Posterior vena cava (tissue), 2 donors: Measurements from ENCODE around the gene LETM1. TPM values are rescaled to one million over a fixed set of nuclear protein-coding genes. Genes with fewer than 3 reads are reported as not detected.

Experiments used
- DNase-seq: peaks from one replicate; pipeline ENCODE4 v3.0.0-alpha.2; 2020; ENCODE audit warnings: low spot score
- intact Hi-C, 2 donors: fragments of 100-400 bp; cut with DNase I; formaldehyde crosslinking; loops; one replicate each; pipeline versions ENCODE4 v1.14.1 to v1.14.2; 2022 to 2023
- total RNA-seq, 2 donors: library from RNA; stranded (reverse); fragmentation: NEBNext Ultra II Directional; extraction: Animal tissue kit (Norgen Biotek cat#: 25700); gene quantifications; one replicate each; pipeline ENCODE4 v1.2.1, GENCODE V29; 2021
- donor health status: DM: yes; HTN: yes; CAD: no.
- donor health status: DM: yes; HTN: yes; CAD: no.

The LETM1 gene
- total RNA-seq, 2 donors from 2014 or later = 22.0 to 25.7 TPM

DNA sequence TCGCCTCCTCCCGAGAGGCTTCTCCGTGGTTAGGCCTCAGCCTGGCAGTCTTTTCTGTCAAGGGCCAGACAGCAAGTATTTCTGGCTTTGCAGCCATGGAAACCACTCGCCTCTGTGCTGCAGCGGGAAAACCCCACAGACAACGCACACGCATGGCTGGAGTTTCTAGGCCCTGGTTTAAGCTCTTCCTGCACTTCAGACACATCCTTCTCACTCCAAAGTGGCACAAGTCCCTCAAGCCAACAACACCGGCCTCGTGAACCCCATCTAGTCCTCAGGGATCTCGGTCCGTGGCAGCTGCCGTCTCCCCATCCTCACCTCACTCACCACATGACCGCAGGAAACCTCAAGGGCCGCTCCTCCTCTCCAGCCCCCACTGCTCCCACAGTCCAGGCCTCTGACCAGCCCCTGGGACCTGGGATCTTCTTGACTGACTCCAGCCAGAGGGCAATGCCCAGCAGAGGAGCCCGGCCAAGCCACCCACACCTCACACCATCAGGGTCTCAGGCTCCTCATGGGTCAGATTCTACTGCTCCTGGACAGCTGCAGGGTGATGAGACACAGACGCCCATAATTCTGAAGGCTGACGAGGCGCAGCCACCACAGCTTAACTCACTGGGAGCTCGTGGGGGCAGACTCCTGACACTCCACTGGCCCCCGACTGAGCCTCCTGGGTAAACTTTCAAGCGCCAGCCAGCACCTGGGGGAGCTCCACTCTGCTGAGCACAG lies 21.7 kb downstream of the LETM1 start:
- intact Hi-C loops = no loop called here
- DNase-seq = peak; percentile 70

DNA sequence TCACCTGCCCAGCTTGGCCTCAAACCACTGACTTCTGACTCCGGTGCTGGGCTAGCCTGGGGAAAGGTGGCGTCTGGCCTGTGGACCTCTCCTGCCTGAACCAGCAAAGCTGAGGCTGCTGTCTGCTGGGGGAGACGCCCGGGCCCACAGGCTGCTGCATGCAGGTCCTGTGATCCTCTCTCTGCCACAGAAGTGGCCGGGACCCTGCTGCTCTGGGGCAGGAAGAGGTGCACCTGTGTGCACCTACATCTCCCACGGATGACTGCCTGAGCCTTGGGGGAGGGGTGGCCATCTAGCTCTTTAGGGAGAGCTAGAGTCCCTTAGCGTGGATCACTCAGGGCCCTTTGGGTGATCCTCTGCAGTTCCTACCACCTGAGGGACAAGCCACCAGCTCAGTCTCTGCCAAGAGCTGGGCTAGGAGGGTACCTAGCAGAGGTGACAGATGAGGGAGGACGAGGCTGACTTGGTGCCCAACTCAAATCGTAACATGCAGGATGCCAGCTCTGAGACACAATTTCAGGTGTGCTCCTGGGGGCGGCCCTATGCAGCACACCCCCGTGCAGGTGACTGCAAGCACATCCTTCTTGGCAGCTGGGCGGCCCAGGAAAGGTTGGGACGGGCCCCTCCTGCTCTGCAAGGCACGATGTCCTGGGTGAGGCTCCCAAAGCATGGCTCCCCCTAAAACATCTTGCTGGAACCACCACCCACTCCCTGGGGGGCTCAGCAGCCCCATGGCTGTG lies 22.5 kb downstream of the LETM1 start:
- peak; percentile 72 for DNase-seq
- intact Hi-C loops = no loop called here

DNA sequence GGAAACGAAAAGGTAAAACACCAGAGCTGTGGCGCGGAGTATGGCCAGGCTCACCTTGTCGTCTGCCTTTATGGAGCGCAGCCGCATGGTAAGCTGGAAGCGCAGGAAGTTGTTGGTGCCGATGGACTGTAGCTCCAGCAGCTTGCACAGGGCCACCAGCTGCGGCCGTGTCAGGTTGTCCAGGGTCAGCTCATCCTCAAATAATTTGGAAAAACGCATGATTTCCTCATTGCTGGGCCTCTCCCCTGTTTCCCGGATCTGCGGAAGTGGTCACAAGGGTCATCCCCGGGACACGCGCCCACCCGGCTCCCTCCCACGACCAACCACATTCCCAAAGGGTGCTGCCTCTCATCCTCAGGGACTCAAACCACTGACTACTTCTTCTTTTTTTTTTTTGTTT lies 23.3 kb downstream of the LETM1 start:
- peak; percentile 72 for DNase-seq
- intact Hi-C loops = no loop called here

DNA sequence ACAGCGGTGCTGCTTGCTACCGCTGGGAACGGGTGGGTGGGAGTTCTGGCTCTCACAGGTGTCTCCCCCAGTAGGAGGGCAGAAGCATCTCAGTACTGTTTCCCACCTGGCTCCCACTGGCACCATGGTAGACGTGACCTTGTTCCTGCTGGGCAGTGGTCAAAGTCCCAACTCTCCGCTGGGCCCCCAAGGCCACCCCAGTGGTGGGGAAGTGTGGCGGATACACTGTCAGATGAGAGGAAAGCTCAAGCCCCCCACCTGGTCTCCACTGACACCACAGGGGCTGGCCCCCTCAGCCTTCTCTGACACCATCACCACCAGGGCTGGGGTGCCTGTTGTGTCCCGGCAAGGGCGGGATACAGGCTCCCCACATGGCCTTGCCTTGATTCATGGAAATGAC lies 24.6 kb downstream of the LETM1 start:
- DNase-seq = no peak
- intact Hi-C loops = no loop called here

DNA sequence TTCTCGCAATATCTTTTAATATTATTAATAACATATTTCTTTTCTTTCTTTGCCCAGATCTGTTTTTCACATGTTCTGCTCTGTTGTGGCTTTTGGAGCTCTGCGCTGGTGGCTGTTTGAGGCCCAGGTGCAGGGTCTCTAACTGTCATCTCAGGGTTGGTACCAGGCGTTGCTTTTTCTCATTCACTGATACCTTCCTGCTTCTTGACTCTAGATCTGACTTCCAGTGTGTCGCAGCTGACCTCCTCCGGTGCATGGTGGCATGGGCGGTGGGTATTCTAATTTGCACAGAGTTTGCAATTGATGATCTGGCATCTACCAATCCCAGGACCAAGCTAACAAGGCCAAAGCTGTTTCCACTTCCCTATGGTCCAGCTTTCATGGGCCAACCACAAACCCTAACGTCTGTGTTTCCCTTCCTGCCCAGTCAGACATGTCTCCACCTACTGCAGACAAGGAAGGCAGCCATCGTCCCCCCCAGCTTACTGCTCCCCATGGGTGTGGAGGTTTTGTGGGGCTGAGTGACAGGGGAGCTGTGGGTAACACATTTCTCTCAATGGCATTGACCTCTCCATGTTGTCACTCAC lies 25.2 kb downstream of the LETM1 start:
- DNase-seq = no peak
- intact Hi-C loops = no loop called here

DNA sequence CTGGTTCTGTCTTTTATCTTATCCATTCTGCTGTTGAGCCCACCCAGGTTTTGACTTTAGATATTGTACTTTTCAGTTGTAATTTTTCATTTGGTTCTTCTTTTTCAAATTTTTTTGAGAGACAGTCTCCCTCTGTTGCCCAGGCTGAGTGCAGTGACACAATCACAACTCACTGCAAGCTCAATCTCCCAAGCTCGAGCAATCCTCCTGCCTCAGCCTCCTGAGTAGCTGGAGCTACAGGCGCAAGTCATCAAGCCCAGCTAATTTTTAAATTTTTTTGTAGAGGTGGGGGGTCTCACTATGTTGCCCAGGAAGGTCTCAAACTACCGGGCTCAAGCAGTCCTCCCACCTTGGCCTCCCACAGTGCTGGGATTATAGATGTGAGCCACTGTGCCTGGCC lies 25.7 kb downstream of the LETM1 start:
- no peak for DNase-seq
- intact Hi-C loops = no loop called here

DNA sequence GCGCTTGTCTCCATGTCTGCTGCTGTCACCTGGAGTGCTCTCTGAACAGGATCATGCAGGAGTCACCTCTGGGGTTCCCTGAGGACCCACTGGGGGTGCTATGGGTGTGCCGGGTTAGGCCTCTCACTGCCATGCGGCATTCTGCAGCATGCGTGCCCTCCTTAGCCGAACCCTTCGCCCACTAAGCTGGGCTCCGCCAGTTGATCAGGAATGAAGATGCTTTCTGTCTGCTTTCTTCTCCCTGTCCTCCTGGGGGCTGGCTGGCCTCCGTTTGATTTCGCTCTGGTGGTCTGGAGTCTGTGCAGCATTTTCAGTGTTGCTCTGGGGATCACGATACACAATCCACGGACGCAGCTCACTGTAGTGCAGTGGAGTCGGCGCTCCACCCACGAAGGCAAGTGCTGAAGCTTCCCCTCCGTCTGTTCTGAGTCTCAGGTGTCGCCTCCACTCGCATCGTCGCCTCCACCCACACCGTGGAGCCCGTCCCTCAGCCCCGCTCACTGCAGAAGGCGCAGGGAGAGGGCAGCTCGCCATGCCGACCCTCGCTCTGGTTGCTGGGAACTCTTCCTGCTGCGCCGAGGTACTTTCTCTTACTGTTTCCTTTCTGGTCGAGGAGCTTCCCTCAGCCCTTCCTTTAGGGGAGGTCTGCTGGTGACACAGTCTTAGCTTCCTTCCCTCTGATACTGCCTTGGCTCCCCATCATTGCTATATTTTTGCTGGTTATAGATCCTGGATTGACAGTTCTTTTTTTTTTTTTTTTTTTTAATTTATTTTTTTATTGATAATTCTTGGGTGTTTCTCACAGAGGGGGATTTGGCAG lies 29.2 kb downstream of the LETM1 start:
- peak; percentile 76 for DNase-seq
- intact Hi-C loops = no loop called here

DNA sequence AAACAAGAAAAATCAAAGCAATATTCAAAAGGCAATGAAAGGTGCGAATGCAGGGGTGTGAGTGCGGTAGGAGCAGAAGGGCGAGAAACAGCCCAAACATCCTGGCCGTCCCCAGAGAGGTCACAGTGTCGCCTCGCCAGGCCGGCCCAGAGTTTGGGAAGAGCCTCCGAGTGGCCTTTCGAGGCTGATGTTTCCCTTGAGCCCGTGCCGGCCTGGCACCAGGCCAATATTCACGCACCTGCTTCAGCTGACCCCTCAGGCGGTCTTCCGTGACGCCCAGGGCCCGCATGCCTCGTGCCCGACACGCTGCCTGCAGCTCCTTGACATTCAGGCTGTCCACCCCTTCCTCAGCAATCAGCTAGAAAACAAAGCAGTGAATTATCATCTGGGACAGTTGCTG lies 30.6 kb downstream of the LETM1 start:
- DNase-seq = no peak
- intact Hi-C loops = no loop called here

DNA sequence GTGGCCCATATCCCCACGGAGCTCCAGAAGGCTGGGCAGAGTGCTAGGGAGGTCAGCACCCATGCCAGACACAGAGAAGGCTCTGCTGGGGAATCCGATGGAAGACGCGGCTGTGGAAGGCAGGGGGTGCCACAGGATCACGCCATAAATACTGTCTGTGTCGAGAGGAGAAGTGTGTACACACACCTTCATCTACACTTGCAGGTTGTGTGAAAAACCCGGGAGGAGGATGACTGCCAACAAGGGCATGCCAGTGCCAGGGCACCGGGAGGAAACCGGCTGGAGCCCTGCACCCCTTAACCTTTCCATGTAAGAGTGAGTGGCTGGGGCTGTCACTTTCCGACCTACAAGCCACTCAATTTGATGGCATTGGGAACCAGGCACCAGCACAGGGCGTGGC lies 31.2 kb downstream of the LETM1 start:
- intact Hi-C loops = no loop called here

DNA sequence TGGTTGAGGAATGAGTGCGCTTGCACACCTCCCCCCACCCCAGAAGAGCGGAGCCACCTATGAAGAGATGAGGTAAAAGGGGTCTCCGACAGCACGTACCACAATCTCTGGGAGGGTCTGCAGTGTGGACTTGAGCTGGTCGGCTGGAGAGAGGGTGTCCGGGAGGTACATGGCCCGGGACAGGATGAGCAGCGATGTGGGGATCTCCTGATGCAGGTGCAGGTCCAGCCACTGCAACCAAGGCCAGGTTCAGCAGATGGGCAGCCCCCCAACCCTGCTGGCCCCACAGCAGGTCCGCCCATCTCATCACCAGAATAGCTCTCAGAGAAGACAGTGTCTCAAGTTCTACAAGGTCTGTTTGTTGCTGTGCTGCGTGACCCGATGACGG lies 32.4 kb downstream of the LETM1 start:
- intact Hi-C loops = no loop called here
- DNase-seq = no peak

More for the DNA sequence above, 31.2 kb downstream of the LETM1 start:
- no peak for DNase-seq

DNA sequence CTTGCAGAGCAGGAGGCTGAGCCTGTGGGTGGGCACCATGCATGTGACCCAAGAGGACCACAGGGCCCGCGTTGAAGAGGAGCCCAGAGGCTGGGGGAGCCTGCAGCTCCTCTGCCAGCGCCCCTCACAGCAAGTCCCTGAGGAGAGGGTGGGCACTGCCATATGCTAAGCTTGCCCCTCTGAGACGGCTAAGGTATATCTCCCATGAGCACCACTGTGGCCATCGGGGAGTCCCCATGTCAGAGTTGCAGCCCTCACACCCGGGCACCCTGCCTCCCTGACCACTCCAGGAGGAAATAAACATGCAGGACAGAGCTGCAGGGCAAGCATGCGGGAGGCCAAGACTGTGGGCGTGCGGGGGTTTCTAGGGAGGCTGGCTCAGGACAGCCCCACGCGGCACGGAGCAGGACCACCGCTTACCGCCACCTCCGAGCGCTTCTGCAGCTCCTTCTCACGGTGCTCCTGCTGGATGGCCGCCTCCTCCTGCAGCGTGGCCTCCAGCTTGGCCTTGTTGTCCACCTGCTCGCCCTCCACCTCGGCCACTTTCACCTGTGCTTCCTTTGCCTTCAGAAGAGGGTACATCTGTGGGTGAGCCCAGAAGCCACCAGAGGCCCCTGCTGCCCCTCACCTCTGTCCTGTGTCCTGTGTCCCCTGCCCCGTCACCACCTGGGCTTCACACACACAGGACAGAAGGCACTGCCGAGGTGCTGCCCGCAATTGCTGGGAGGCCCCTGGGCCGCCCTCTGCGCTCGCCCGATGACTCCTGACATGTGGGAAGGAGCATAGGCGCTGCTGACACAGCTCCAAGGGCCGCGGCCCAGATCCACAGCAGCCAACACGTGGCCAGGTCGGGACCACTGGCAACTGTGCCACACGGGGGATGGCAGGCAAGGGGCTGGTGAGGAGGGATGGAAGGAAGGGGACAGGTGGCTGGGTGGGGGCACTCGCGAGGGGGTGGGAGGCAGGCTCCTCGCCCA lies 33.1 kb downstream of the LETM1 start:
- intact Hi-C loops = no loop called here
- no peak for DNase-seq

DNA sequence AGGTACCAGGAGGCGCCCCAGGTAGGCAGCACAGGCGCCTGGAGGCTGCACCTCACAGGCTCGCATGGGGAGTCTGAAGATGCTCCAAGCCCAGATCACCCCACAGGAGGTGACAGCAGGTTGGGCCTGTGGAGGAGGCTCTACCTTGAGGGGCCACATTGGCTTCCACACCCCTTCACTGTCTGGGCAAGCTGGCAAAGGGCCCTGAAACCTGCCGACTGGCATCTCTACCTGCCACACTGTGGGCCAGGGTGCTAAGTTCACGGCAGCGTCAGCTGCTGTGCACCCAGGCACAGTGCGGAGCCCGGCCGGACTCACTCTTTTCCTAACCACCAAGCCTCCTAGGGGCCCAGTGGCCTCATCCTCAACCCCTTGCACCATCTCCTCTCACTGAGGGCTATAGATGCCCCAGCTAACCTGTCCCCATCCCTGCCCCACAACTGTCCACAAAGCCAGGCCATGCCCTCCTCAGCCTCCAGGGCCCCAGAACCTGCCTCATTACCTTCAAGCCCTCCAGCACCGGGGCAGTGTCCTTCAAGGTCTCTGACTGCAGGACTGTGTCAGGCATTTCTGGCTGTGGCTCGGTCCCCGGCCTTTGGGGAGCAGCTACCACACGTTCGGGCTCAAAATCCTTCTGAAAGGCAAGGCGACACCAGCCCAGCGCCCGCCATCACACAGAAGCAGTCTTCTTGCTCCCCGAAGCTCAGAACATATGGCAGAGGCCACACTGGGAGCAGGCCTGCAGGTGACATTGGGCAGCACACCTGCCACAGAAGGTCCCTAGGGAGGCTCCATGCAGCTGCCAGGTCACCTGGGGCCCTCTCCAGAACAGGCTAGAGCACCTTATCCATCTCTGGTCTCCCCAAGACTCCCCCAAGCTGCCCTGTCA lies 34.0 kb downstream of the LETM1 start:
- intact Hi-C loops = no loop called here
- DNase-seq = no peak

DNA sequence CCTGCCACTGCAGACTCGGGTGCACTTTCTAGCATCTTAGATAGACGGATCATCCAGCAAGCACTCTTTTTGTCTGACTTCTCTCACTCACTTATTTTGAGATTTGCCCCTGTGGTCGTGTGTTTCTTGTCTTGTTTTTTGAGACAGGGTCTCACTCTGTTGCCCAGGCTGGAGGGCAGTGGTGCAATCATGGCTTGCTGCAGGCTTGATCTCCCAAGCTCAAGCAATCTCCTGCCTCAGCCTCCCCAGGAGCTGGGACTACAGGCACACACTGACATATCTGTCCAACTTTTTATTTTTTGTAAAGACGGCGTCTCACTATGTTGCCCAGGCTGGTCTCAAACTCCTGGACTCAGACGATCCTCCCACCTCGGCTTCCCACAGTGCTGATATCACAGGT lies 36.1 kb downstream of the LETM1 start:
- intact Hi-C loops = no loop called here
- no peak for DNase-seq

DNA sequence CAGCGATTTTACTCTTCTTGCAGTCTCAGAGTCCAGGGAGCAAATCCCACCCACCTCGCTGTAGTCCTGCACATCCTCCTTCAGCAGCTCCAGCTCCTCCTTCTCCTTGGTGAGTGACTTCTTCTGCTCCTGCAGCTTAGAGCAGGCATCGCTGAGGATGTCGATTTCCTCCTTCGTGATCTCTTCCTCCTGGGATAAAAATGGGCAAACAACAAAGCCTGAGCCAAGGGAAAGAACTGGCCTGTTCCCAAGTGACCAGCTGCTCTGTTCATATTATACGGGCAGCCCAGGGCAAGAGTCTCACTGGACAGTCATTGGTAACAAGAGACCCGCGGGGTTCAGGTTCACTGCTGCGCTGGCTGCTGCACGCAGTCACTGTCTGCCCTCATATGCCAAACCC lies 36.7 kb downstream of the LETM1 start:
- no peak for DNase-seq
- intact Hi-C loops = no loop called here

DNA sequence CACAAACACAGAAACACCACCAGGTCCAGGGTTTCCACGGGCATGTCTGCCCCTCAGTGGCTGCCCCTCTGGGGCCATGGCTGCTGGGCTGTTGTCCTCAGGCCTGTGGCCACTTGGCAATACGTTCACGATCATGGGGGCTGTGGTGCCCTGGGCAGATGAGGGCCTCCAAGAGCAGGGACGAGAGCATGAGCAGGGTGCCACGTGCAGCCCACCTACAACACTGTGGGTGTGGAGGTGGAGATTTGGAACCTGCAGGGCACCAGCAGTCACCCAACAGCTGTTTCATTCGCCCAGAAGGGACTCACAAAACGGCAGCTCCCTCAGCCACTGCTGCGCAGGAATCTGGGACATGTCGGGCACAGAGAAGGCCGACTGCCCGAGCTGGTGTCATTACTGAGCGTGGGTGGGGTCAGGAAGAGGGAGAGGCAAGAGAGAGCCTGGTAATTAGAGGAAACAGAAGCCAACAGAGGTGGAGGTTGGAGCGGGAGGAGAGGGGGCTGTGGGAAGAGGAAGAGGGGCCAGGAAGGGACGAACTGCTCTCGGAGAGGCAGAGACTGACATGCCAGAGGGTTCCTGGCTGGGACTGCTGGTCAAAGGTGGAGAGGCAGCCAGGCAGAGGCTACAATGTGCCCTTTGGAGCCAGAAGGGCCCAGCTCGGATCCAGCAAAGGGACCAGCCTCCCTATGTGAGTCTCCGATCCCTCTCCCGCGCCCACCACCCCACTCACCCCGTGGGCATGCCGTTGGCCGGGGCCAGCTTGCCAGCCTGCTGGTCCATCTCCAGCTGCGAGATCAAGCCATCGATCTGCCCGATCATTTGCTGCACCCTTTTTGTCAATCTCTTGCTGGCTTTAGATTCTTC lies 39.7 kb downstream of the LETM1 start:
- intact Hi-C loops = no loop called here
- DNase-seq = no peak

DNA sequence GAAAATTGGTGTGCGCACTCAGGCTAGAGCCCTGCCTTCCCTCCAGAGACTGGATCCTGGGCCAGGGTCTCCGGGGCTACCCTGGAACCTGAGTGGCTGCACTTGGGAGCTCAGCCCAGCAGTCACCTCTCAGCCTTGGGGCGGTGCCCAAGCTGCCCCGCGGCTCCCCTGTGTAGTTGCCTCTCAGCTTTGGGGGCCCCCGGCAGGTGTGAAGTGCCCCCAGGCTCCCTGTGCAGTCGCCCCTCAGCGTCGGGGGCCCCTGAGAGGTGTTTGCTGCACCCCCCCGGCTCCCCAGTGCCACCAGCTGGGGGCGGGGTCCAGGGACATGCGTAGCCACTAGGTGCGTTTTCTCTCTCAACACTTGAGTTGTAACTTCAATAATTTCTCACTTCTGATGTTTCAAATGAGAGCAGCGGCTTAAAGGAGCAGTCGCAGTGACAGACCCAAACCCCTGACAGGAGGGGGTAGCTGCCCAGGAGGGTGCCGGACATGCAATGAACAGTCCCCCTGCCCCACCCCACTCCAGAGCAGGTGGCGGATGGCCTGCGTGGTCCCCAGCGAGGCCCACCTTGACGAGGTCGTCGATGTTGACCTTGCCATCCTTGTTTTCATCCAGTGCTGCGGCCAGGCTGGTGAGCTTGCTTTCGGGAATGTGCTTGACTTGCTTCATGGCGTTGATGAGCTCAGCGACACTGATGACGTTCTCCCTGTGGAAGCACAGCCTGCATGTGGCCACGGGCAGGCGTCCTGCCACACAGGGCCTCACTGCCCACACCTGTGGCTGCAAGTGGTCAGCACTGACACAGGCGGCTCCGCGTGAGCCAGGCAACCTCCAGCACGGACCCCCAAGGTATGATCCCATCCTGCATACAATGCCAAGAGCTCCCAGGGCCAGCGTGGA lies 40.6 kb downstream of the LETM1 start:
- intact Hi-C loops = no loop called here
- DNase-seq = peak; percentile 77
